Astrocyte of the cerebellum (primary cell): ENCODE measurements around the gene NADSYN1.

Source experiments
- DNase-seq: peaks from one replicate; pipeline ENCODE4 v3.0.0-alpha.2; 2011; ENCODE audit warnings: low read depth
- H3K4me3 ChIP-seq: 2 replicates; pipeline ENCODE4 v1.5.1; 2011; ENCODE audit warnings: mild to moderate bottlenecking, low read depth, low read length, moderate library complexity
- CTCF ChIP-seq: IDR thresholded peaks from 2 replicates; pipeline ENCODE4 v1.5.1; 2012; ENCODE audit warnings: low read length, low read depth, moderate library complexity, mild to moderate bottlenecking; ENCODE audit errors: missing control alignments
- in situ Hi-C: cut with HindIII; loops from 2 replicates; pipeline ENCODE4 v1.10.0; 2017; ENCODE audit warnings: low sequenced_read_pairs

NADSYN1 gene

GRCh38 chr11:71437879-71438278, 15.1 kb upstream of the NADSYN1 start:
- no peak for DNase-seq
- TF ChIP-seq CTCF = no peak
- H3K4me3 ChIP-seq = no peak overlapping the region
- in situ Hi-C loops = no loop called here

- in situ Hi-C loops = no loop called here
- DNase-seq = no peak
- no peak for TF ChIP-seq CTCF
- H3K4me3 ChIP-seq = no peak overlapping the region
Observed at GRCh38 chr11:71438650-71439049, 14.4 kb upstream of the NADSYN1 start.

- in situ Hi-C loops = no loop called here
- no peak overlapping the region for H3K4me3 ChIP-seq
- no peak for DNase-seq
- TF ChIP-seq CTCF = no peak
Observed at GRCh38 chr11:71440021-71440755, 12.8 kb upstream of the NADSYN1 start.

GRCh38 chr11:71441251-71441650, 11.8 kb upstream of the NADSYN1 start:
- no peak for TF ChIP-seq CTCF
- no peak for DNase-seq
- no peak overlapping the region for H3K4me3 ChIP-seq
- in situ Hi-C loops = no loop called here

- in situ Hi-C loops = no loop called here
- no peak for TF ChIP-seq CTCF
- DNase-seq = no peak
- no peak overlapping the region for H3K4me3 ChIP-seq
Observed at GRCh38 chr11:71442123-71442522, 10.9 kb upstream of the NADSYN1 start.

- H3K4me3 ChIP-seq = no peak overlapping the region
- in situ Hi-C loops = no loop called here
- no peak for TF ChIP-seq CTCF
- no peak for DNase-seq
Observed at GRCh38 chr11:71442880-71443279, 10.1 kb upstream of the NADSYN1 start.
